Type B pancreatic cell (in vitro differentiated cells): Measurements from ENCODE around the gene C1orf35. TPM values are rescaled to one million over a fixed set of nuclear protein-coding genes. Genes with fewer than 3 reads are reported as not detected.

Experiments used
- DNase-seq: peaks from one replicate; pipeline ENCODE4 v3.0.0; 2021; ENCODE audit warnings: mixed read lengths; ENCODE audit not compliant: unreplicated experiment; ENCODE audit errors: extremely low spot score
- H3K27ac Mint-ChIP-seq: 2 replicates; pipeline ENCODE4 v1.8.0; 2021; ENCODE audit warnings: mild to moderate bottlenecking, mixed read lengths
- H3K27me3 Mint-ChIP-seq: 2 replicates; pipeline ENCODE4 v1.8.0; 2021; ENCODE audit warnings: mixed read lengths
- H3K36me3 Mint-ChIP-seq: 2 replicates; pipeline ENCODE4 v1.8.0; 2021; ENCODE audit warnings: mixed read lengths
- H3K4me1 Mint-ChIP-seq: one replicate; pipeline ENCODE4 v1.8.0; 2021; ENCODE audit warnings: mixed read lengths; ENCODE audit not compliant: unreplicated experiment
- H3K4me3 Mint-ChIP-seq: 2 replicates; pipeline ENCODE4 v1.8.0; 2021; ENCODE audit warnings: mild to moderate bottlenecking, mixed read lengths
- H3K9me3 Mint-ChIP-seq: 2 replicates; pipeline ENCODE4 v1.8.0; 2021; ENCODE audit warnings: mixed read lengths
- total RNA-seq: library from RNA; stranded (reverse); gene quantifications from 2 replicates; pipeline ENCODE4 v1.2.1, GENCODE V29; 2021; ENCODE audit warnings: low replicate concordance
- TF ChIP-seq, protein P1 (sequence below): fragments of 200-600 bp; sonication (generic); conservative IDR thresholded peaks from 2 replicates; pipeline ENCODE4 v1.5.0; 2021; ENCODE audit warnings: antibody characterized with exemption, mild to moderate bottlenecking

Gene C1orf35
- total RNA-seq, 1 donor from 2014 or later: 23.3 TPM

DNA sequence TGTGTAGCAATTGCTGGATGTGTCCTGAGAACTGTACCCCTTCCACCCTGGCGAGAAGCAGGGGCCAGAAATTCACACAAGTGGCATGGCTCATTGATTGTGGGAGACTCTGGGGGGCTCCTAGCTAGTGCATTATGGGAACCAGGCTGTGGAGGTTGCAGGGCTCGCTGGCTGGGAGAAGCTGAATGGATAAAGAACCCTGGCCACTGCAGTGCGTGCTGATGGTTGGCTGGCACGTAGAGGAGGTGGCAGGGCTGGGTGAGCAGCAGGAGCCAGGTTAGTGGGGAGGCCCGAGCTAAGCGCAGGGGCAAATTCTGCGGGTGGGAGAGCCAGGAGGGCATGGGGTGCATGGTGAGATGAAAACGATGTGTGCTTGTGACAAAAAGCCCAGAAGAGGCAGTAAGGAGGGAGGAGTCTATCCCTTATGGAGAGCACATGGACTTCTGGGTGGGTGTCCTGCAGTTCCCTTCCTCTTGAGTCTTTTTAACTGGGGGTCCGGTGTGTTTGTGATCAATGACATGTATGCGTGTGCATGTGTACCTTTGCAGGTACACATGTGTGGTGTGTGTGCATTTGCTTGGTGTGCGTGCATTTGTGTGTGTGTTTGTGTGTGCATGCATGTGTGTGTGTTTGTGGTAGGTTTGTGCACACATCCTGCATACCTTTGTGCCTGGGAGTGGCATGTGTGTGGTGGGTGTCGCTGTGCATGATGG, 40.5 kb upstream of the C1orf35 start:
- no peak for DNase-seq
- Mint-ChIP-seq H3K36me3 (no peaks in the 10 kb centered on the region), H3K27ac (peak overlapping the region; percentile 74), H3K4me1 (peaks cover 15% of the 10 kb centered on the region), H3K9me3 (no peaks in the 10 kb centered on the region), H3K4me3 (peak overlapping the region; percentile 94), H3K27me3 (peaks cover 5% of the 10 kb centered on the region)
- TF ChIP-seq, protein P1, sequence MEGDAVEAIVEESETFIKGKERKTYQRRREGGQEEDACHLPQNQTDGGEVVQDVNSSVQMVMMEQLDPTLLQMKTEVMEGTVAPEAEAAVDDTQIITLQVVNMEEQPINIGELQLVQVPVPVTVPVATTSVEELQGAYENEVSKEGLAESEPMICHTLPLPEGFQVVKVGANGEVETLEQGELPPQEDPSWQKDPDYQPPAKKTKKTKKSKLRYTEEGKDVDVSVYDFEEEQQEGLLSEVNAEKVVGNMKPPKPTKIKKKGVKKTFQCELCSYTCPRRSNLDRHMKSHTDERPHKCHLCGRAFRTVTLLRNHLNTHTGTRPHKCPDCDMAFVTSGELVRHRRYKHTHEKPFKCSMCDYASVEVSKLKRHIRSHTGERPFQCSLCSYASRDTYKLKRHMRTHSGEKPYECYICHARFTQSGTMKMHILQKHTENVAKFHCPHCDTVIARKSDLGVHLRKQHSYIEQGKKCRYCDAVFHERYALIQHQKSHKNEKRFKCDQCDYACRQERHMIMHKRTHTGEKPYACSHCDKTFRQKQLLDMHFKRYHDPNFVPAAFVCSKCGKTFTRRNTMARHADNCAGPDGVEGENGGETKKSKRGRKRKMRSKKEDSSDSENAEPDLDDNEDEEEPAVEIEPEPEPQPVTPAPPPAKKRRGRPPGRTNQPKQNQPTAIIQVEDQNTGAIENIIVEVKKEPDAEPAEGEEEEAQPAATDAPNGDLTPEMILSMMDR: no peak

DNA sequence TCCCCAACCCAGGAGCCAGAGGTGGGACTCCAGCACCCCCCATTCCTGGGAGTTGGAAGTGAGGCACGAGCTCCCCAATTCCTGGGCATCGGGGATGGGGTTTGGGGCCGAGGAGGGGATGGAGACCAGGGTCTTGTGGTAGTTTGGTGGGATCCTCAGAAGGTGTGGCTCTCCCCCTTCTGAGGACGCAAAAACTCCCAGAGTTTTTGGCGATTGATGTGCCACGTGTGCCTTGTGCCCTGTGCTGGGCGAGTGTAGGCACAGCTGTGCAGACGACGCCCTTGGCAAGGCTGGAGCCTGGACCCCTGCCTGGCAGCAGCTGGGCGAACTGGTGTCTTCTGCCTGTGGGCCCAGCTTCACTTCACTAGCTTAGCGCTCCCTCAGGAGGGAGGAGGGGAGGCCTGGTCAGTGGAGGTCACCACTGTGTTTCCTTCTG, 39.6 kb upstream of the C1orf35 start:
- peaks cover 5% of the 10 kb centered on the region for H3K27me3 Mint-ChIP-seq
- no peaks in the 10 kb centered on the region for H3K9me3 Mint-ChIP-seq
- peak overlapping the region; percentile 36 for H3K27ac Mint-ChIP-seq
- peaks cover 15% of the 10 kb centered on the region for H3K4me1 Mint-ChIP-seq
- H3K36me3 Mint-ChIP-seq: no peaks in the 10 kb centered on the region
- peak overlapping the region; percentile 94 for H3K4me3 Mint-ChIP-seq
- TF ChIP-seq, protein P1: no peak
- DNase-seq: no peak

DNA sequence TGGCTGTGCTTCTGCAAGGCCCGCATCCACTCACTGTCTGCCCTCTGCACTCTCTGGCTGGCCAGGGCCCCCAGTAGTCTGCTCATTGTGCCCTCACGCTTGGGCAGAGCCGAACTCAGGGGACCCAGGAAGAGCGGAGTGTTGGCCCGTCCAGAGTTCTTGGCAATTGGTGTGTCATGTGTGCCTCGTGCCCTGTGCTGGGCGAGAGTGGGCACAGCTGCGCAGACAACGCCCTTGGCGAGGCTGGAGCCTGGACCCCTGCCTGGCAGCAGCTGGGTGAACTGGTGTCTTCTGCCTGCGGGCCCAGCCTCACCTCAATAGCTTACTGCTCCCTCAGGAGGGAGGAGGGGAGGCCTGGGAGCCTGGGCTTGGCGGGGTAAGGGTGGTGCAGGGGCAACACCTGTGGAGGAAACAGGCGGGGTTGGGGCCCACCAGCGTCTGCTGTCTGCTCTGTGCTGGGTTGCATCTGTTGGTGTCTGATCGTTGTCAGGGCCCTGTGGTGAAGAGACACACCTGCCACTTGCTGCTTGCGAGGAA, 39.1 kb upstream of the C1orf35 start:
- TF ChIP-seq, protein P1: no peak
- peaks cover 9% of the 10 kb centered on the region for H3K27me3 Mint-ChIP-seq
- peak overlapping the region; percentile 94 for H3K4me3 Mint-ChIP-seq
- no peaks in the 10 kb centered on the region for H3K9me3 Mint-ChIP-seq
- peak overlapping the region; percentile 36 for H3K27ac Mint-ChIP-seq
- H3K36me3 Mint-ChIP-seq: no peaks in the 10 kb centered on the region
- peak; percentile 70 for DNase-seq
- H3K4me1 Mint-ChIP-seq: peaks cover 15% of the 10 kb centered on the region

DNA sequence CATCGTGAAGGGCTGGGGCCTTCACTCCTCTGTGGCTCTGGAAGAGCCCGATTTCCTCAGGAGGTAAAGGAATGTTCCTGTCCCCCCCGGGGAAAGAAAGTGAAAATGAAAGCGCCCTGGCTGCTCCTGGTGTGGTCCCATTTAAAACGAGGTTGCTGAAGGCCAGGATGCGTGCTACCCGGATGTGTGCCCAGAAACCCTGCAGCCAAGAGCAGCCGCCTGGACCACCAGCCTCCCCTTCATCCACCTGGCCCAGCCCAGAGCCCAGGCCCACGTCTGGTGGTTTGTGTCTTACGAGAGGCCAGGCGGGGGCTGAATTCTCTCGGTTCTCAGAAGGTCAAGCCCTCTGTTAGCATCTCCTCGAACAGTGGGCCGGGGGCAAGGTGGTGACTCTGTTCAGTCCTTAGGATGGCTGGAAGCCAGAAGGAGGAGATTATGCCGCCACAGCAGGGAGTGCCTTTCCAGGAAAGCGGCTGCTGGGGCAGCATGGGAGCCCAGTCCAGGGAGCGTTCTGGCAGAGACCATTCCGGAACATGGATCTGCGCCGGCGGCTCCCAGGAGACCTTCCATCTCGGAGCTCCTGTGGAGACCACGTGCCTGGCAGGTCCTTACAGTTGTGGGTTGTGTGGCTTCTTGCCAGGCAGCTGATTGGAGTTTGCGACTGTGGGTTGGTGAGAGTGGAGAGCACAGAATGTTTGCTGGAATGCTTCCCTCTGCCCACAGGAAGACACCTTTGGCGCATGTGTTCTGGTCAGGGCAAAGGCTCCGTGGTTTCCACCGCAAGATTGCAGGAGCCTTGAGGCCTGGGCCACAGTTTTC, 38.3 kb upstream of the C1orf35 start:
- no peaks in the 10 kb centered on the region for H3K9me3 Mint-ChIP-seq
- peaks cover 17% of the 10 kb centered on the region for H3K27me3 Mint-ChIP-seq
- H3K27ac Mint-ChIP-seq: peak overlapping the region; percentile 98
- TF ChIP-seq, protein P1: no peak
- peak overlapping the region; percentile 94 for H3K4me3 Mint-ChIP-seq
- peaks cover 15% of the 10 kb centered on the region for H3K4me1 Mint-ChIP-seq
- H3K36me3 Mint-ChIP-seq: no peaks in the 10 kb centered on the region
- DNase-seq: peak; percentile 69

DNA sequence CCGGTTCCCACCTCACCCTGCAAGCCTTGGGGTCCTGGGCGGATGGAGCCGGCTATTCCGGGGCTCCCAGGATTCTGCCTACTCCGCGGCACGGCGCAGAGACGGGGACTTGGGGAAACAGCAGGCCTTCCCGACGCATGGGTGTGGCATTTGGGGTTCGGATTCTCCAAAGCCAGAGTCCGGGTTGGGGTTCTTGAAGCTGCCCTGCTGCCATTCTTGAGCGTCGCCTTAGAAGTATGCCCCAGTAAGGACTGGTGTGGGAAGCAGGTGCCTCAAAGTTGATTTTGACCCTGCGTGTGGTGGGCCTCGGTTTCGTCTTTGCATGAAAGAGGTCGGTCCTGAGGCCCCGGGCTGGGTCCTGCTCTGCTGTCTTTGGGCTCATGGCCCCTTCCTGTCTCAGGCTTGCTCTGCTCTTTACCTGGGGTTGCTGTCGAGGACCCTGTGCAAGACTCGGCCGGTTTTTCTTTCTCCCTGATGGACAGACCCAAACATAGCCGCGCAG, 37.6 kb upstream of the C1orf35 start:
- Mint-ChIP-seq H3K4me1 (peaks cover 15% of the 10 kb centered on the region), H3K27ac (peak overlapping the region; percentile 98), H3K27me3 (peaks cover 24% of the 10 kb centered on the region), H3K36me3 (no peaks in the 10 kb centered on the region), H3K9me3 (no peaks in the 10 kb centered on the region), H3K4me3 (peak overlapping the region; percentile 94)
- no peak for DNase-seq
- TF ChIP-seq, protein P1: no peak
